ENCODE measurements around the gene MMD2. TPM values are rescaled to one million over a fixed set of nuclear protein-coding genes. Genes with fewer than 3 reads are reported as not detected.

The MMD2 gene, protein sequence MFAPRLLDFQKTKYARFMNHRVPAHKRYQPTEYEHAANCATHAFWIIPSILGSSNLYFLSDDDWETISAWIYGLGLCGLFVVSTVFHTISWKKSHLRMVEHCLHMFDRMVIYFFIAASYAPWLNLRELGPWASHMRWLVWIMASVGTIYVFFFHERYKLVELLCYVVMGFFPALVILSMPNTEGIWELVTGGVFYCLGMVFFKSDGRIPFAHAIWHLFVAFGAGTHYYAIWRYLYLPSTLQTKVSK
- total RNA-seq, result not detected in 2 replicates

DNA sequence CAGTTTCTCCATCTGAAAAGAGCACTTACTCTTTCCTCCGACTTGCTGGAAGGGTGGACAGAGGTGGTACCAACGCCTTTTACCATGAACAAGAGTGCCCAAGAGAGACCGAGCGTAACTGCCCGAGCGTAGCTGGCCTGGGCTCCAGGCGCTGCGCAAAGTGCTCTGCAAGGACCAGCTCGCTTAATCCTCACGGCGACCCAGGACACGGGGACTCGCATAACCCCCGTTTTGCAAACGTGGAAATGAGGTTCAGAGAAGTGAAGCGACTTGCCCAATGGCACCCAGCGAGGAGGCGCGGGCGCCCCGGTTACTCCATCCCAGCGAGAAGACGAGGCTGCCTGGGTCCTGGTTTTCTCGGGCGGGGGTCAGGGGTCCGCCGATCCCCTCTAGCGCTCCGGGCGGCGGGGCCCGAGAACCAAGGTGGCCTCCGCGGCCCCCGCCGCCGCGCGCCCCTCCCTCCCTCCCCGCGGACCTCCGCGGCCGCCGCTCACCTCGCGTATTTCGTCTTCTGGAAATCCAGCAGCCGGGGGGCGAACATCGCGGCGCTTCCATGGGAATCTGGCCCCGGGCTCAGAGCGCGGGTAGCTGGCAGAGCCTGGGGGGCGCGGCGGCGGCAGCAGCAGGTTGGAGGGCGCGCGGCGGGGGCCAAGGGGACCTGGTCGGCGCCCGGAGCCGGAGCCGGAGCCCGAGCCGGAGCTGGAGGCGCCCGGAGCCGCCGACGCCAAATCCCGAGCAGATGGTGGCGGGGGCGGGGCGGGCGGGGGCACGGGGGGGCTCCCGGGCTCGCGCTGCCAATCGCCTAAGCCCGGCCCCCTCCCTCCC lies at the start of gene MMD2:
Gene MMD2 (minus strand): TSS at position 711 of the 825 bp plus-strand sequence. CDS start 170 bp downstream, at position 541.

DNA sequence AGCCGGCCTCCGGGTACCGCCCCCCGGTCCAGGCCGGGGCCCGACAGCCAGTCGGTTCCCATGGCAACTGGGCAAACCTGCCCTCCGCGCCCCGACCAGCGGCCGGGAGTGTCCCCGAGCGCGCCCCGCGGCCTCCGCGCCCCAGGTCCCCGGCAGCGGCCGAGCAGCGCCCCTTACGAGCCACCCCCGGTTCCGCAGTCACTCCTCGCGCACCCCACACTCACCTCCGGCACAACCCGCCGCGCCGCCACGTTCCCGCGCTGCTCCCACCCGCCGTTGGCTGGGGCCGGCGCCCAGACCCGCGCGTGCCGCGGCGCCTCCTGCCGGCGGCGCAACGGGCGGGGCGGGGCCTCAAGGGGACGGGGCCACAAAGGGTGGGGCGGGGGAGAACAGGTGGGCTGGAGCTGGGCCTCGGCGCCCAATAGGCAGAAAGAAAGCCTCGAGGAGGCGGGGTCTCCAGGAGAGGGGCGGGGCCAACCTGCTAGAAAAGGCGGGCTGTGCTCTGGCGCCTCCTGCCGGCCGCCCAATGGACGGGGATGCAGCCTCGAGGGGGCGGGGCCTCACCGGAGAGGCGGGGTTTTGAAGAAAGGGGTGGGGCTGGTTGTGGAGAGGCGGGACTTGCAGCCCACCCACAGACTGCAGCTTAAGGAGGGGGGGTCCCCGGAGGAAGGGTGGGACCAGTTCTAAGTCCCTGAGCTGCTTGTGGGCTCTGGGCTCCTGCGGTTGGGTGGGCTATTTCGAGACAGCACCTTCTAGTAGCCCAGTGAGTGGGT lies 75.4 kb downstream of the MMD2 start, which contains the start of gene RADIL:
Gene RADIL (minus strand): TSS at position 345 of the 773 bp plus-strand sequence. CDS start 5,577 bp downstream, outside the sequence.

DNA sequence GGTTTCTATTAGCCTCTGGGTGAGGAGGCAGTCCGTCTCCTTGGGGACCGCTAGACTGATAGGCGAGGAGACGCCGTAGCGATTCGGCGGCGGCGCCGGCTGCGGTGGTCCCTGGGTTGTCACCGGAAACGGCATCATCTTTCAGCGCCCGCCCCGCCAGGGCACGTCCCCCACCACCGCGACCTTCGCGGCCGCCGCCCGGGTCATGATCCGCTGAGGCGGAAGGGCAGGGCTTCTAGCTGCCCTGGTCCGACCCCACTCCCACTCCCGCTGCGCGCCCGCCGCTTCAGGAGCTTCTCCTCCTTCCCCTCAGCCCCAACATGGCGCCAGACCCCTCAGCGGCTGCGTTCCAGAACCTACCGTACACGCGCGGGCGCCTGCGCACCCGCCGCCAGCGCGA lies 97.3 kb downstream of the MMD2 start, which contains the start of gene PAPOLB:
Gene PAPOLB (minus strand): TSS at position 358 of the 400 bp plus-strand sequence. CDS start 220 bp downstream, at position 138.

Other genes starting within 250 kb of the MMD2 start
- gene AP5Z1, start 183.6 kb downstream of the MMD2 start, total RNA-seq, result 30.3 and 33.1 TPM in 2 replicates
- gene PAPOLB, start 97.2 kb downstream of the MMD2 start, total RNA-seq, result 0.05 TPM in 1 of 2 replicates, not detected in the other
- gene RADIL, start 75.5 kb downstream of the MMD2 start, total RNA-seq, result 0.30 and 1.2 TPM in 2 replicates
- gene RBAK, start 86.7 kb upstream of the MMD2 start, total RNA-seq, result 9.5 and 11.7 TPM in 2 replicates
- gene WIPI2, start 231.0 kb upstream of the MMD2 start, total RNA-seq, result 48.1 and 62.8 TPM in 2 replicates

All from smooth muscle cell of the umbilical artery (primary cell).